HepG2 (cell line): ENCODE measurements around the gene HNRNPM. TPM values are rescaled to one million over a fixed set of nuclear protein-coding genes. Genes with fewer than 3 reads are reported as not detected.
A peak's percentile ranks its signal among the peaks of the same experiment; 100 is the strongest.

ENCODE experiments used
- DPF2 ChIP-seq: sonication (generic); formaldehyde crosslinking; IDR thresholded peaks from 2 replicates; pipeline ENCODE4 v1.4.0; 2020; ENCODE audit warnings: mild to moderate bottlenecking, low read depth, missing genetic modification reagents, borderline replicate concordance
- HDAC6 ChIP-seq: fragments of 200-600 bp; sonication (generic); IDR thresholded peaks from 2 replicates; pipeline ENCODE4 v1.7.0; 2017; ENCODE audit warnings: mild to moderate bottlenecking, antibody characterized with exemption, low read length, low read depth
- HMG20A ChIP-seq: IDR thresholded peaks from 2 replicates; pipeline ENCODE4 v1.6.1; 2016; ENCODE audit warnings: borderline replicate concordance
- MLLT10 ChIP-seq: sonication (generic); formaldehyde crosslinking; IDR thresholded peaks from 2 replicates; pipeline ENCODE4 v1.4.0; 2020; ENCODE audit warnings: missing genetic modification reagents
- SMAD3 ChIP-seq: sonication (generic); formaldehyde crosslinking; IDR thresholded peaks from 2 replicates; pipeline ENCODE4 v1.4.0; 2020; ENCODE audit warnings: missing genetic modification reagents
- SNAI1 ChIP-seq: sonication (generic); formaldehyde crosslinking; IDR thresholded peaks from 2 replicates; pipeline ENCODE4 v1.5.0; 2020; ENCODE audit warnings: mild to moderate bottlenecking, missing genetic modification reagents, borderline replicate concordance
- STAG1 ChIP-seq: sonication (generic); formaldehyde crosslinking; IDR thresholded peaks from 2 replicates; pipeline ENCODE4 v1.4.0; 2020; ENCODE audit warnings: missing genetic modification reagents
- TCF7 ChIP-seq: sonication (generic); IDR thresholded peaks from 2 replicates; pipeline ENCODE4 v1.6.1; 2016; ENCODE audit warnings: antibody characterized with exemption, low read depth
- TMF1 ChIP-seq: sonication (generic); formaldehyde crosslinking; IDR thresholded peaks from 2 replicates; pipeline ENCODE4 v1.8.1; 2022; ENCODE audit warnings: low read depth, missing genetic modification reagents
- TOE1 ChIP-seq: sonication (generic); formaldehyde crosslinking; IDR thresholded peaks from 2 replicates; pipeline ENCODE4 v1.4.0; 2020; ENCODE audit warnings: mild to moderate bottlenecking, missing genetic modification reagents
- ZMYM4 ChIP-seq: sonication (generic); formaldehyde crosslinking; IDR thresholded peaks from 2 replicates; pipeline ENCODE4 v1.8.1; 2023; ENCODE audit warnings: mild to moderate bottlenecking, missing genetic modification reagents
- ZNF382 ChIP-seq: sonication (generic); formaldehyde crosslinking; IDR thresholded peaks from 2 replicates; pipeline ENCODE4 v1.5.0; 2020; ENCODE audit warnings: missing genetic modification reagents, mild to moderate bottlenecking, borderline replicate concordance
- ZNF383 ChIP-seq: sonication (generic); formaldehyde crosslinking; IDR thresholded peaks from 2 replicates; pipeline ENCODE4 v1.4.0; 2020; ENCODE audit warnings: missing genetic modification reagents, mild to moderate bottlenecking, borderline replicate concordance
- ZNF713 ChIP-seq: sonication (generic); formaldehyde crosslinking; IDR thresholded peaks from 2 replicates; pipeline ENCODE4 v1.4.0; 2020; ENCODE audit warnings: mild to moderate bottlenecking, missing genetic modification reagents
- ZNF782 ChIP-seq: sonication (generic); formaldehyde crosslinking; IDR thresholded peaks from 2 replicates; pipeline ENCODE4 v1.4.0; 2020; ENCODE audit warnings: missing genetic modification reagents, mild to moderate bottlenecking, borderline replicate concordance
- polyA plus RNA-seq, 8 experiments: library from polyadenylated mRNA; depleted of rRNA in 3 of 8; stranded (reverse) in 7 of 8; unstranded in 1 of 8; fragments of >200 nt; fragmentation: Illumina TruSeq in 4 of 8; extraction: Trizol in 4 of 8; gene quantifications; 2 replicates each; pipeline versions ENCODE4 v1.2.1 to v1.2.3, GENCODE V29; 2011 to 2016; ENCODE audit warnings: low read depth in 4 of 8, missing spikeins in 1 of 8, mixed read lengths in 1 of 8; ENCODE audit not compliant: insufficient read depth in 1 of 8
- total RNA-seq, 5 experiments: library from RNA; depleted of rRNA; stranded (reverse); fragments of >200 nt; fragmentation: Illumina TruSeq; extraction: Trizol; gene quantifications; 2 replicates each; pipeline ENCODE4 v1.2.3, GENCODE V29; 2016; ENCODE audit warnings: low read depth in 1 of 5
- TF ChIP-seq, protein P1 (sequence below): sonication (generic); formaldehyde crosslinking; IDR thresholded peaks from 2 replicates; pipeline ENCODE4 v1.8.0; 2022; ENCODE audit warnings: missing genetic modification reagents, mild to moderate bottlenecking, inconsistent platforms, borderline replicate concordance
- TF ChIP-seq, protein P2 (sequence below): sonication (generic); formaldehyde crosslinking; IDR thresholded peaks from 2 replicates; pipeline ENCODE4 v1.5.0; 2020; ENCODE audit warnings: missing genetic modification reagents, mild to moderate bottlenecking, borderline replicate concordance
- TF ChIP-seq, protein P3 (sequence below): sonication (generic); formaldehyde crosslinking; IDR thresholded peaks from 2 replicates; pipeline ENCODE4 v1.4.0; 2020; ENCODE audit warnings: missing genetic modification reagents
- TF ChIP-seq, protein P4 (sequence below), 2 experiments: sonication (generic) in 1 of 2; formaldehyde crosslinking in 1 of 2; IDR thresholded peaks; 2 replicates each; pipeline versions ENCODE4 v1.6.1 to v1.9.0; 2014 to 2022; ENCODE audit warnings: antibody characterized with exemption in 1 of 2, borderline replicate concordance in 1 of 2, inconsistent platforms in 1 of 2, low read depth in 1 of 2, missing genetic modification reagents in 1 of 2

HNRNPM gene
- total and polyA plus RNA-seq, 2 of the 13 experiments (the other 11 are each of a cell fraction or from before 2014, with no cell fraction given), result 56.7 to 102 TPM

DNA sequence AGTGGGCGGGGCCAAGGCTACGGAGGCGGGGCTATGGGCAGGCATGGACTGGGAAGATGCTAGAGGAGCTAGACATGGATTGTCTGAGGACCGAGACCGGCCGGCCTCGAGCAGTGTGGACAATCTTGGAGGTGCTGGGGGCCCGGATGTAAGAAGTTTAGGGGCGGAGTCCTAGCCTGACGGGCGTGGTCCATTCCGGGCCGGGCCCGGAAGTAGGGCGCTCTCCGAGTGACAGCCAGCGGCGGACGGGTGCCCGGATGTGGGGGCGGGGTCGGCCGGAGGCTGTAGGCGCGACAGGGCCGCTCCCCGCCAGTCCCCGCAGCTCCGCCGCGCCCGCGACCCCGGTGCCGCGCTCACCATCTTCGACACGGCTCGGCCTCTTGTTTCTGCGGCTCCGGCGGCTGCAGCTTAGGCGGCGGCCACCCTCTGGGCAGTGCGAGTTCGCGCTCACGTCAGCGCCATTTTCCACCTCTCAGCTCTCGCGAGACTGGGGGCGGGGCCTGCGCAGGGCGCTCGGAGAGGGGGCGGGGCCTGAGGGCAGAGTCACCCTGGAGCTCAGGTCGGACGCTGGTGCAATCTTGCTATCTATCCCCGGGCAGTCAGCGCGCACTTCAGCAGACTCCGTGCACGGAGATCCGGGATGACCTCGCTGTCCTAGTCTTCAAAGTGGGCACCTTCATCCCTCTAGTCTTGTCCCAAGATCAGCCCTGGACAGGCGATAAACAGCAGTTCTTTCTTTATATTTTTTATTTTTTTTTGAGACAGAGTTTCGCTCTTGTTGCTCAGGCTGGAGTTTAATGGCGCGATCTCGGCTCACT, 69.1 kb downstream of the HNRNPM start, which contains the start of gene ZNF414 (continued):
- TF ChIP-seq, protein P1, sequence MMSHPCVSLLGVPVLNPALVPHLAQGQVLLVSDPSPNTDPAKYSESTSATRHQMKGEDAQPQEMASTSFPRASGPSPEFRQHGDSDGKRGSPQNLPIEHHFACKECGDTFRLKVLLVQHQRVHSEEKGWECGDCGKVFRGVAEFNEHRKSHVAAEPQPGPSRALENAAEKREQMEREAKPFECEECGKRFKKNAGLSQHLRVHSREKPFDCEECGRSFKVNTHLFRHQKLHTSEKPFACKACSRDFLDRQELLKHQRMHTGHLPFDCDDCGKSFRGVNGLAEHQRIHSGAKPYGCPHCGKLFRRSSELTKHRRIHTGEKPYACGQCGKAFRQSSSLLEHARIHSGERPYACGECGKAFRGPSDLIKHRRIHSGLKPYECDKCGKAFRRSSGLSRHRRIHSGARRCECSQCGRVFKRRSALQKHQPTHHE (CRISPR knock-in tag), result peak; percentile 71
- no peak for TF ChIP-seq HMG20A
- no peak for TF ChIP-seq TOE1 (CRISPR knock-in tag)
- no peak for TF ChIP-seq DPF2
- TF ChIP-seq, protein P2, sequence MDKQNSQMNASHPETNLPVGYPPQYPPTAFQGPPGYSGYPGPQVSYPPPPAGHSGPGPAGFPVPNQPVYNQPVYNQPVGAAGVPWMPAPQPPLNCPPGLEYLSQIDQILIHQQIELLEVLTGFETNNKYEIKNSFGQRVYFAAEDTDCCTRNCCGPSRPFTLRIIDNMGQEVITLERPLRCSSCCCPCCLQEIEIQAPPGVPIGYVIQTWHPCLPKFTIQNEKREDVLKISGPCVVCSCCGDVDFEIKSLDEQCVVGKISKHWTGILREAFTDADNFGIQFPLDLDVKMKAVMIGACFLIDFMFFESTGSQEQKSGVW (CRISPR knock-in tag), result no peak
- TF ChIP-seq SMAD3 (CRISPR knock-in tag), result no peak
- no peak for TF ChIP-seq ZNF782 (CRISPR knock-in tag)
- no peak for TF ChIP-seq HDAC6
- TF ChIP-seq, protein P3, sequence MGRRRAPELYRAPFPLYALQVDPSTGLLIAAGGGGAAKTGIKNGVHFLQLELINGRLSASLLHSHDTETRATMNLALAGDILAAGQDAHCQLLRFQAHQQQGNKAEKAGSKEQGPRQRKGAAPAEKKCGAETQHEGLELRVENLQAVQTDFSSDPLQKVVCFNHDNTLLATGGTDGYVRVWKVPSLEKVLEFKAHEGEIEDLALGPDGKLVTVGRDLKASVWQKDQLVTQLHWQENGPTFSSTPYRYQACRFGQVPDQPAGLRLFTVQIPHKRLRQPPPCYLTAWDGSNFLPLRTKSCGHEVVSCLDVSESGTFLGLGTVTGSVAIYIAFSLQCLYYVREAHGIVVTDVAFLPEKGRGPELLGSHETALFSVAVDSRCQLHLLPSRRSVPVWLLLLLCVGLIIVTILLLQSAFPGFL (CRISPR knock-in tag), result no peak
- no peak for TF ChIP-seq TMF1 (CRISPR knock-in tag)
- no peak for TF ChIP-seq MLLT10 (CRISPR knock-in tag)
- TF ChIP-seq, protein P4, sequence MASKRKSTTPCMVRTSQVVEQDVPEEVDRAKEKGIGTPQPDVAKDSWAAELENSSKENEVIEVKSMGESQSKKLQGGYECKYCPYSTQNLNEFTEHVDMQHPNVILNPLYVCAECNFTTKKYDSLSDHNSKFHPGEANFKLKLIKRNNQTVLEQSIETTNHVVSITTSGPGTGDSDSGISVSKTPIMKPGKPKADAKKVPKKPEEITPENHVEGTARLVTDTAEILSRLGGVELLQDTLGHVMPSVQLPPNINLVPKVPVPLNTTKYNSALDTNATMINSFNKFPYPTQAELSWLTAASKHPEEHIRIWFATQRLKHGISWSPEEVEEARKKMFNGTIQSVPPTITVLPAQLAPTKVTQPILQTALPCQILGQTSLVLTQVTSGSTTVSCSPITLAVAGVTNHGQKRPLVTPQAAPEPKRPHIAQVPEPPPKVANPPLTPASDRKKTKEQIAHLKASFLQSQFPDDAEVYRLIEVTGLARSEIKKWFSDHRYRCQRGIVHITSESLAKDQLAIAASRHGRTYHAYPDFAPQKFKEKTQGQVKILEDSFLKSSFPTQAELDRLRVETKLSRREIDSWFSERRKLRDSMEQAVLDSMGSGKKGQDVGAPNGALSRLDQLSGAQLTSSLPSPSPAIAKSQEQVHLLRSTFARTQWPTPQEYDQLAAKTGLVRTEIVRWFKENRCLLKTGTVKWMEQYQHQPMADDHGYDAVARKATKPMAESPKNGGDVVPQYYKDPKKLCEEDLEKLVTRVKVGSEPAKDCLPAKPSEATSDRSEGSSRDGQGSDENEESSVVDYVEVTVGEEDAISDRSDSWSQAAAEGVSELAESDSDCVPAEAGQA (IDR thresholded peaks at IDR 0.05; ENCODE audit: low read depth), result peak; percentile 66; the same call in 1 of the 2 replicates
- TF ChIP-seq, protein P4 (CRISPR knock-in tag; IDR thresholded peaks at IDR 0.05; ENCODE audit: borderline replicate concordance), result no peak
- no peak for TF ChIP-seq ZNF713 (CRISPR knock-in tag)
- TF ChIP-seq ZNF382 (CRISPR knock-in tag), result no peak
- TF ChIP-seq SNAI1 (CRISPR knock-in tag), result no peak
- no peak for TF ChIP-seq ZNF383
- peak; percentile 61; the same call in 1 of the 2 replicates for TF ChIP-seq ZMYM4
- TF ChIP-seq STAG1 (CRISPR knock-in tag), result no peak
- TF ChIP-seq TCF7, result no peak
